GM19455 (cell line): ENCODE results near the gene IRX4.

ENCODE experiments used
- ATAC-seq: cut with Tn5 transposase; IDR thresholded peaks from one replicate; pipeline ENCODE4 v1.9.1; 2021; ENCODE audit not compliant: unreplicated experiment

The IRX4 gene

GRCh38 chr5:1882337-1883119 lies at the start of gene IRX4:
Gene IRX4 (minus strand): TSS chr5:1882925. CDS start chr5:1882647, 278 bp downstream.
- ATAC-seq, result no peak

- no peak for ATAC-seq
Measured at GRCh38 chr5:1931604-1932231, 49.0 kb upstream of the IRX4 start.

- ATAC-seq, result no peak
Measured at GRCh38 chr5:1930880-1931603, 48.3 kb upstream of the IRX4 start.

GRCh38 chr5:1930501-1930879 lies 47.8 kb upstream of the IRX4 start:
- no peak for ATAC-seq

GRCh38 chr5:1929108-1929991 lies 46.6 kb upstream of the IRX4 start:
- ATAC-seq, result no peak

- no peak for ATAC-seq
Measured at GRCh38 chr5:1926471-1927341, 44.0 kb upstream of the IRX4 start.

GRCh38 chr5:1926071-1926440 lies 43.3 kb upstream of the IRX4 start:
- ATAC-seq, result no peak

- no peak for ATAC-seq
Measured at GRCh38 chr5:1925111-1926070, 42.7 kb upstream of the IRX4 start.

GRCh38 chr5:1923766-1924165 lies 41.0 kb upstream of the IRX4 start:
- no peak for ATAC-seq

- ATAC-seq, result no peak
Measured at GRCh38 chr5:1923341-1923740, 40.6 kb upstream of the IRX4 start.

- ATAC-seq, result no peak
Measured at GRCh38 chr5:1921711-1922110, 39.0 kb upstream of the IRX4 start.

- no peak for ATAC-seq
Measured at GRCh38 chr5:1919750-1920149, 37.0 kb upstream of the IRX4 start.

- no peak for ATAC-seq
Measured at GRCh38 chr5:1919209-1919566, 36.5 kb upstream of the IRX4 start.

- no peak for ATAC-seq
Measured at GRCh38 chr5:1918488-1919208, 35.9 kb upstream of the IRX4 start.

- no peak for ATAC-seq
Measured at GRCh38 chr5:1917830-1918487, 35.2 kb upstream of the IRX4 start.

- ATAC-seq, result no peak
Measured at GRCh38 chr5:1916041-1917001, 33.6 kb upstream of the IRX4 start.

GRCh38 chr5:1915316-1915715 lies 32.6 kb upstream of the IRX4 start:
- ATAC-seq, result no peak
